T-cell (primary cell): ENCODE results near the gene LMNA. TPM values are rescaled to one million over a fixed set of nuclear protein-coding genes. Genes with fewer than 3 reads are reported as not detected.
A peak's percentile ranks its signal among the peaks of the same experiment; 100 is the strongest.

Experiments
- ATAC-seq, 4 experiments: fragments of 200-7000 bp in 3 of 4; fragments of 150-1000 bp in 1 of 4; cut with Tn5 transposase; replicated peaks in 1 of 4; 1 replicate in 3 of 4; 2 replicates in 1 of 4; pipeline ENCODE4 v1.10.0; 2021; ENCODE audit warnings: moderate library complexity in 3 of 4, mild to moderate bottlenecking in 2 of 4, moderate number of reproducible peaks in 1 of 4
- CTCF ChIA-PET, 2 donors: fragments of 300-600 bp; sonication (Branson Sonifier 250); formaldehyde crosslinking; loops; one replicate each; lab custom pipeline; 2022; ENCODE audit warnings: antibody characterized with exemption in 2 of 2; lab: Charles Lee
- POLR2A ChIA-PET, 2 donors: fragments of 300-600 bp; sonication (Branson Sonifier 250); formaldehyde crosslinking; loops; one replicate each; lab custom pipeline; 2022; ENCODE audit warnings: antibody characterized with exemption in 2 of 2; lab: Charles Lee
- DNase-seq, 35 experiments: peaks; one replicate each; pipeline versions ENCODE4 v3.0.0 to v3.0.0-alpha.2; 2013 to 2023
- H3K27ac ChIP-seq: one replicate; pipeline ENCODE4 v1.5.1; 2013; ENCODE audit warnings: low read length
- H3K27me3 ChIP-seq, 2 experiments: replicated peaks in 1 of 2; 1 replicate in 1 of 2; 2 replicates in 1 of 2; pipeline versions ENCODE4 v1.6.1 to v1.7.0; 2013; ENCODE audit warnings: low read length in 1 of 2, mixed read lengths in 1 of 2; ENCODE audit not compliant: control insufficient read depth in 2 of 2, insufficient read depth in 2 of 2; ENCODE audit errors: extremely low read depth in 1 of 2
- H3K36me3 ChIP-seq, 2 donors: 1 replicate in 1 of 2; 2 replicates in 1 of 2; pipeline versions ENCODE4 v1.6.1 to v1.7.0; 2013; ENCODE audit warnings: low read length in 1 of 2; ENCODE audit not compliant: control insufficient read depth in 2 of 2, insufficient read depth in 1 of 2; ENCODE audit errors: extremely low read depth in 1 of 2
- H3K4me1 ChIP-seq, 2 experiments: 1 replicate in 1 of 2; 2 replicates in 1 of 2; pipeline versions ENCODE4 v1.6.1 to v1.7.0; 2013; ENCODE audit warnings: low read length in 2 of 2, mixed read lengths in 1 of 2; ENCODE audit not compliant: insufficient read depth in 2 of 2, control insufficient read depth in 1 of 2; ENCODE audit errors: extremely low read depth in 1 of 2
- H3K4me3 ChIP-seq, 2 donors: 1 replicate in 1 of 2; 2 replicates in 1 of 2; pipeline versions ENCODE4 v1.5.1 to v1.7.0; 2013; ENCODE audit warnings: mild to moderate bottlenecking in 2 of 2, low read length in 1 of 2, moderate library complexity in 1 of 2; ENCODE audit not compliant: control insufficient read depth in 1 of 2; ENCODE audit errors: extremely low read depth in 1 of 2
- H3K9me3 ChIP-seq: 2 replicates; pipeline ENCODE4 v1.7.0; 2013
- H3K27ac Mint-ChIP-seq, 2 donors: one replicate each; pipeline ENCODE4 v1.8.0; 2020 to 2021; ENCODE audit warnings: mild to moderate bottlenecking in 2 of 2, mixed read lengths in 2 of 2
- H3K27me3 Mint-ChIP-seq, 2 donors: one replicate each; pipeline ENCODE4 v1.8.0; 2021 to 2022; ENCODE audit warnings: mixed read lengths in 2 of 2
- H3K36me3 Mint-ChIP-seq: one replicate; pipeline ENCODE4 v1.8.0; 2021; ENCODE audit warnings: mixed read lengths
- H3K4me1 Mint-ChIP-seq, 3 donors: one replicate each; pipeline ENCODE4 v1.8.0; 2020 to 2022; ENCODE audit warnings: mixed read lengths in 3 of 3, mild to moderate bottlenecking in 1 of 3
- H3K4me3 Mint-ChIP-seq, 3 donors: one replicate each; pipeline ENCODE4 v1.8.0; 2020 to 2022; ENCODE audit warnings: mild to moderate bottlenecking in 3 of 3, mixed read lengths in 3 of 3, moderate library complexity in 3 of 3
- H3K9me3 Mint-ChIP-seq, 3 donors: one replicate each; pipeline ENCODE4 v1.8.0; 2020 to 2022; ENCODE audit warnings: mixed read lengths in 3 of 3
- WGBS: methylation state at CpG from one replicate; pipeline ENCODE4 v1.1.5; 2013; ENCODE audit warnings: missing lambda C conversion rate; ENCODE audit not compliant: insufficient coverage; 5-methylcytosine and 5-hydroxymethylcytosine counted together
- total RNA-seq, 35 experiments: library from RNA in 6 of 35; stranded (reverse) in 6 of 35; fragments of 120-200 nt in 1 of 35; gene quantifications; one replicate each; pipeline versions ENCODE4 v1.2.1 to v1.2.4 and lab custom pipeline; 2013 to 2026

LMNA gene
- total RNA-seq, 5 donors from 2014 or later (not counting 1 experiment from before 2014, with no cell fraction given), result 40.3 to 970 (median 57.3) TPM

GRCh38 chr1:156149374-156150332, 35.1 kb downstream of the LMNA start:
- ATAC-seq, result no peak
- Mint-ChIP-seq H3K36me3 (no peaks in the 10 kb centered on the region), H3K27ac (no peak overlapping the region), H3K4me1 (peaks cover 17 to 33% (median 23%) of the 10 kb centered on the region in 3 donors), H3K27me3 (no peaks in the 10 kb centered on the region), H3K4me3 (peak overlapping the region in 1 of 3 donors; percentile 25), H3K9me3 (no peaks in the 10 kb centered on the region)
- no peak overlapping the region for H3K27ac ChIP-seq
- ChIA-PET POLR2A (interaction anchor here in 1 of 2 donors (0.6 kb wide), 1 partner anchor 75 kb away, joined by 3 read pairs; no protein-coding TSS in a partner anchor), CTCF (interaction anchor here in 1 of 2 donors (1.1 to 1.5 kb wide), 2 partner anchors 21 to 75 kb away, joined by 3 to 5 read pairs; no protein-coding TSS in a partner anchor)
- no peak for DNase-seq
- H3K27me3 ChIP-seq, result peaks cover 0 to 22% of the 10 kb centered on the region in 2 experiments
- H3K4me1 ChIP-seq, result peaks cover 2 to 38% of the 10 kb centered on the region in 2 experiments
- H3K4me3 ChIP-seq, result no peak overlapping the region
- H3K36me3 ChIP-seq, result no peaks in the 10 kb centered on the region
- 81% methylated on average over 13 of the region's 20 CpGs for WGBS
- no peaks in the 10 kb centered on the region for H3K9me3 ChIP-seq

GRCh38 chr1:156150333-156151011, 36.0 kb downstream of the LMNA start:
- no peak overlapping the region for H3K27ac ChIP-seq
- peaks cover 0 to 22% of the 10 kb centered on the region in 2 experiments for H3K27me3 ChIP-seq
- H3K4me3 ChIP-seq, result no peak overlapping the region
- H3K9me3 ChIP-seq, result no peaks in the 10 kb centered on the region
- 93% methylated on average over 5 of the region's 10 CpGs for WGBS
- DNase-seq (no peak), ATAC-seq (no peak)
- no peak overlapping the region for H3K27ac Mint-ChIP-seq
- no peaks in the 10 kb centered on the region for H3K9me3 Mint-ChIP-seq
- no peaks in the 10 kb centered on the region for H3K36me3 Mint-ChIP-seq
- H3K4me3 Mint-ChIP-seq, result peak overlapping the region in 1 of 3 donors; percentile 25
- H3K4me1 ChIP-seq, result peaks cover 2 to 46% of the 10 kb centered on the region in 2 experiments
- H3K27me3 Mint-ChIP-seq, result no peaks in the 10 kb centered on the region
- peaks cover 17 to 35% (median 23%) of the 10 kb centered on the region in 3 donors for H3K4me1 Mint-ChIP-seq
- H3K36me3 ChIP-seq, result no peaks in the 10 kb centered on the region
- POLR2A ChIA-PET, result no interaction called here
- CTCF ChIA-PET, result interaction anchor here (1.2 to 1.5 kb wide), 2 partner anchors 74 to 75 kb away, joined by 4 to 5 read pairs; no protein-coding TSS in a partner anchor

- H3K36me3 Mint-ChIP-seq, result no peaks in the 10 kb centered on the region
- no peaks in the 10 kb centered on the region for H3K27me3 Mint-ChIP-seq
- ATAC-seq (no peak), DNase-seq (peak in 1 of 35 experiments; percentile 21)
- H3K9me3 Mint-ChIP-seq, result no peaks in the 10 kb centered on the region
- H3K27me3 ChIP-seq, result peaks cover 0 to 26% of the 10 kb centered on the region in 2 experiments
- no peak overlapping the region for H3K27ac Mint-ChIP-seq
- H3K4me1 ChIP-seq, result peaks cover 5 to 48% of the 10 kb centered on the region in 2 experiments
- WGBS, result 83% methylated on average over 6 of the region's 6 CpGs
- no peak overlapping the region for H3K27ac ChIP-seq
- no peak overlapping the region for H3K4me3 ChIP-seq
- no peaks in the 10 kb centered on the region for H3K9me3 ChIP-seq
- no peak overlapping the region for H3K4me3 Mint-ChIP-seq
- ChIA-PET CTCF (interaction anchor here (0.6 to 1.5 kb wide), 3 partner anchors 45 to 74 kb away, joined by 4 to 6 read pairs (median 5); no protein-coding TSS in a partner anchor), POLR2A (no interaction called here)
- H3K36me3 ChIP-seq, result no peaks in the 10 kb centered on the region
- H3K4me1 Mint-ChIP-seq, result peaks cover 12 to 34% (median 21%) of the 10 kb centered on the region in 3 donors
These were observed 36.7 kb downstream of the LMNA start for GRCh38 chr1:156151093-156151688.

DNA sequence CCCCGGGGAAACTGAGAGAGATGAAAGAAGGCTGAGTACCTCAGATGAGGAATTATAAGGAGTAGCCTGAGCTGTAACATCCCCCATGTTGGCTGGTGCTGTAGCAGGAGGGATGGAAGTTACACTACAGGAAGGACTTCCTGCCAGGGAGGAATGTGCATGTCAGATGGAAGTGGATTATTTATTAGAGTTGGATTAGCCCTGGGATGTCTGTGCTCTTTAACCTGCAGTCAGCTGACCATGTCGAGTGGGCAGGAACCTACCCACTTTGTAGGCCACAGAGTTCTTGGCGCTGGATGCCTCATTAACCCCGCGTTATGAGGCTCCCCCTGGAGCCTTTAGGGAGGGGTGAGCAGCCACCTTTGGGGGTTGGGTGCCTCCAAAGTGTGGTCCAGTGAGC, 38.1 kb downstream of the LMNA start:
- H3K4me3 Mint-ChIP-seq, result no peak overlapping the region
- DNase-seq, result no peak
- H3K36me3 Mint-ChIP-seq, result no peaks in the 10 kb centered on the region
- POLR2A ChIA-PET, result interaction anchor here in 1 of 2 donors (0.5 kb wide), 1 partner anchor 71 kb away, joined by 7 read pairs; the partner anchor contains the start of gene MEX3A
- H3K4me1 Mint-ChIP-seq, result peaks cover 10 to 34% (median 21%) of the 10 kb centered on the region in 3 donors
- no peaks in the 10 kb centered on the region for H3K9me3 Mint-ChIP-seq
- H3K27me3 Mint-ChIP-seq, result no peaks in the 10 kb centered on the region
- ATAC-seq, result no peak
- CTCF ChIA-PET, result no interaction called here
- no peaks in the 10 kb centered on the region for H3K36me3 ChIP-seq
- no peak overlapping the region for H3K27ac ChIP-seq
- no peaks in the 10 kb centered on the region for H3K9me3 ChIP-seq
- peaks cover 0 to 19% of the 10 kb centered on the region in 2 experiments for H3K27me3 ChIP-seq
- no peak overlapping the region for H3K27ac Mint-ChIP-seq
- H3K4me1 ChIP-seq, result peaks cover 3 to 45% of the 10 kb centered on the region in 2 experiments
- WGBS, result 38% methylated on average over 1 of the region's 5 CpGs
- no peak overlapping the region for H3K4me3 ChIP-seq

DNA sequence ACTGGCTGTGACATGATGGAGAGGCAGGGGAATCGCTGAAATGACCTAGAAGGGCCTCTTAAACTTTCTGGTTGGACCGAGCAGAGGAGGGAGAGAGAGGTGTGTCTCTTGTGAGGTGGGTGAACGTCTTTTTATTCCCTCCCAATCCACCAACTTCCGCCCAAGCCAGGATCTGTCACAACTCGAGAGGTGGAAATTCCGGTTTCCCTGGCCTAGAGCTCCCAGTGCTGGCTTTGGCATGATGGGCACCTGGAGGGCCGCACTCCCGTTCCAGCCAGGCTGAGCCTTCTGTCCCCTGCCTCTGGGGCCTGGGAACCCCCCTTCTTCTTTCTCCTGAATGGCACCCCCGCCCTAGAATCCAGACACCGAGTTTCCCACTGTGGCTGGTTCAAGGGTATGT, 38.9 kb downstream of the LMNA start, which contains the start of gene SEMA4A:
Gene SEMA4A (plus strand): TSS at position 224 of the 400 bp plus-strand sequence. CDS start 994 bp downstream, outside the sequence.
- no peak for ATAC-seq
- ChIA-PET POLR2A (no interaction called here), CTCF (no interaction called here)
- H3K27me3 Mint-ChIP-seq, result no peaks in the 10 kb centered on the region
- H3K27me3 ChIP-seq, result peaks cover 0 to 17% of the 10 kb centered on the region in 2 experiments
- H3K4me3 Mint-ChIP-seq, result peak within 1 kb of the TSS; percentile 19 to 47 (median 39)
- 95% methylated on average over 4 of the region's 10 CpGs for WGBS
- peak within 1 kb of the TSS in 1 of 2 donors; percentile 53 for H3K27ac Mint-ChIP-seq
- no peaks in the 10 kb centered on the region for H3K36me3 ChIP-seq
- peak within 1 kb of the TSS; percentile 39 for H3K27ac ChIP-seq
- peak within 1 kb of the TSS in 1 of 2 donors; percentile 24 for H3K4me3 ChIP-seq
- H3K9me3 ChIP-seq, result no peaks in the 10 kb centered on the region
- no peaks in the 10 kb centered on the region for H3K36me3 Mint-ChIP-seq
- H3K4me1 Mint-ChIP-seq, result peaks cover 5 to 31% (median 13%) of the 10 kb centered on the region in 3 donors
- no peak for DNase-seq
- no peaks in the 10 kb centered on the region for H3K9me3 Mint-ChIP-seq
- peaks cover 3 to 46% of the 10 kb centered on the region in 2 experiments for H3K4me1 ChIP-seq
